HepG2 (cell line): ENCODE data around the gene RPH3AL. TPM values are rescaled to one million over a fixed set of nuclear protein-coding genes. Genes with fewer than 3 reads are reported as not detected.

Experiments used
- ARID2 ChIP-seq: sonication (generic); formaldehyde crosslinking; IDR thresholded peaks from 2 replicates; pipeline ENCODE4 v1.8.1; 2022; ENCODE audit warnings: mild to moderate bottlenecking, missing genetic modification reagents, borderline replicate concordance
- GATAD2A ChIP-seq: IDR thresholded peaks from 2 replicates; pipeline ENCODE4 v1.6.1; 2016
- NR2F2 ChIP-seq: IDR thresholded peaks from 2 replicates; pipeline ENCODE4 v1.6.1; 2012; ENCODE audit warnings: low read depth, inconsistent platforms, borderline replicate concordance
- PHF5A ChIP-seq: IDR thresholded peaks from one replicate; pipeline ENCODE4 v1.6.1; 2018; ENCODE audit warnings: low read depth, missing genetic modification reagents; ENCODE audit not compliant: unreplicated experiment
- SIX1 ChIP-seq: sonication (generic); formaldehyde crosslinking; IDR thresholded peaks from 2 replicates; pipeline ENCODE4 v1.4.0; 2020; ENCODE audit warnings: missing genetic modification reagents, borderline replicate concordance
- SKI ChIP-seq: fragments of 450-650 bp; IDR thresholded peaks from one replicate; pipeline ENCODE4 v1.6.1; 2018; ENCODE audit warnings: mild to moderate bottlenecking; ENCODE audit not compliant: partially characterized antibody
- SOX5 ChIP-seq: IDR thresholded peaks from 2 replicates; pipeline ENCODE4 v1.6.1; 2016; ENCODE audit warnings: borderline replicate concordance
- THYN1 ChIP-seq: sonication (generic); formaldehyde crosslinking; IDR thresholded peaks from 2 replicates; pipeline ENCODE4 v1.8.1; 2023; ENCODE audit warnings: low read depth, mild to moderate bottlenecking, moderate library complexity, missing genetic modification reagents, borderline replicate concordance
- YEATS2 ChIP-seq: sonication (generic); formaldehyde crosslinking; IDR thresholded peaks from 2 replicates; pipeline ENCODE4 v1.4.0; 2020; ENCODE audit warnings: missing genetic modification reagents, borderline replicate concordance
- ZNF296 ChIP-seq: sonication (generic); formaldehyde crosslinking; conservative IDR thresholded peaks from 2 replicates; pipeline ENCODE4 v1.5.0; 2020; ENCODE audit warnings: mild to moderate bottlenecking, missing genetic modification reagents
- ZNF431 ChIP-seq: sonication (generic); formaldehyde crosslinking; IDR thresholded peaks from 2 replicates; pipeline ENCODE4 v1.9.0; 2022; ENCODE audit warnings: missing genetic modification reagents, low read depth, mild to moderate bottlenecking, borderline replicate concordance
- ZNF850 ChIP-seq: sonication (generic); formaldehyde crosslinking; conservative IDR thresholded peaks from 2 replicates; pipeline ENCODE4 v1.9.0; 2021; ENCODE audit warnings: mild to moderate bottlenecking, missing genetic modification reagents
- polyA plus RNA-seq, 8 experiments: library from polyadenylated mRNA; depleted of rRNA in 3 of 8; stranded (reverse) in 7 of 8; unstranded in 1 of 8; fragments of >200 nt; fragmentation: Illumina TruSeq in 4 of 8; extraction: Trizol in 4 of 8; gene quantifications; 2 replicates each; pipeline versions ENCODE4 v1.2.1 to v1.2.3, GENCODE V29; 2011 to 2016; ENCODE audit warnings: low read depth in 4 of 8, missing spikeins in 1 of 8, mixed read lengths in 1 of 8; ENCODE audit not compliant: insufficient read depth in 1 of 8
- total RNA-seq, 5 experiments: library from RNA; depleted of rRNA; stranded (reverse); fragments of >200 nt; fragmentation: Illumina TruSeq; extraction: Trizol; gene quantifications; 2 replicates each; pipeline ENCODE4 v1.2.3, GENCODE V29; 2016; ENCODE audit warnings: low read depth in 1 of 5
- TF ChIP-seq, protein P1 (sequence below): sonication (generic); formaldehyde crosslinking; IDR thresholded peaks from 2 replicates; pipeline ENCODE4 v1.4.0; 2020; ENCODE audit warnings: missing genetic modification reagents
- TF ChIP-seq, protein P2 (sequence below): sonication (generic); formaldehyde crosslinking; IDR thresholded peaks from 2 replicates; pipeline ENCODE4 v1.4.0; 2020; ENCODE audit warnings: missing genetic modification reagents
- TF ChIP-seq, protein P3 (sequence below): sonication (generic); formaldehyde crosslinking; IDR thresholded peaks from 2 replicates; pipeline ENCODE4 v1.4.0; 2020; ENCODE audit warnings: missing genetic modification reagents, borderline replicate concordance
- TF ChIP-seq, protein P4 (sequence below): sonication (generic); formaldehyde crosslinking; IDR thresholded peaks from 2 replicates; pipeline ENCODE4 v1.5.1; 2020; ENCODE audit warnings: mild to moderate bottlenecking, missing genetic modification reagents, moderate library complexity

The RPH3AL gene
- total and polyA plus RNA-seq, 2 of the 13 experiments (the other 11 are each of a cell fraction or from before 2014, with no cell fraction given) = 7.8 to 16.4 TPM

DNA sequence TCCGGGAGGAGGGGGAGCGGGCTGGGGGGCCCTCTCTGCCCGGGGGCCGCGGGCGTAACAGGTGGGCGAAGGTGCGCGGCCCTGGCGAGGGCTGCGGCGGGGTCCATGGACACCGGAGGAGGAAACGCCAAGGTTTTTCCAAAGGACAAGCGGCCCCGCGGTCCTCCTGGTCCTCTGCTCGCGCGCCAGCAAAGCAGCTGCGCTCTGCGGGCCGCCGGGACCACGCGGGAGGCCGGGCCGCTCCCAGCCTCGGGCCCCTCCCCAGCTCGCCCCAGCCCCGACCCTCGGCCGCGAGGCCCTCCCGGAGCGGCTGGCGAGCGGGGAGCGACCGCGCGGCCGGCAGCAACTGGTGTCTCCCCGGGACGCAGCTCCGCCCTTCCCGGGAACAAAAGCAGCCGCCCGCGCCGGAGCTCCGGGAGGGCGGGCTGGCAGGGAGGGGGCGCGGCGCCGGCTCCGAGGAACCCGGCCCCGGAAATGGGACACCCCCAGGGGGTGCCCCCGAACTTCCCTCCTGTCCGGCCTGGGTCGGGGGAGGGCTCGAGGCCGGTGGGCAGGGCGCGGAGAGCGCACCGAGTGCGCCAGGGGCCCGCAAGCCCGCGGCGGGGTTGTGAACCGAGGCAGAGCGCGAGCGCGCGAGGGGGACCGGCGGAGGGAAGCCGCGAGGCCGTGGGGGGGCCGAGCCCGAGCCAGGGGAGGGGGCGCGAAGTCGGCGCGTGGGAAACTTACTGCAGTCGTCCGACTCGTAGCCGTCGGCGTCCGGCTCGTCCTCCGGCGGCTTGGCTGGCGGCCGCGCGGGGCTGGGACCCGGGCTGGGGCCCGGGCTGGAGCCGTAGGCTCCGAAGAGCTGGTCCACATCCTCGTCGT, 172.0 kb downstream of the RPH3AL start (continued):
- TF ChIP-seq, protein P1, sequence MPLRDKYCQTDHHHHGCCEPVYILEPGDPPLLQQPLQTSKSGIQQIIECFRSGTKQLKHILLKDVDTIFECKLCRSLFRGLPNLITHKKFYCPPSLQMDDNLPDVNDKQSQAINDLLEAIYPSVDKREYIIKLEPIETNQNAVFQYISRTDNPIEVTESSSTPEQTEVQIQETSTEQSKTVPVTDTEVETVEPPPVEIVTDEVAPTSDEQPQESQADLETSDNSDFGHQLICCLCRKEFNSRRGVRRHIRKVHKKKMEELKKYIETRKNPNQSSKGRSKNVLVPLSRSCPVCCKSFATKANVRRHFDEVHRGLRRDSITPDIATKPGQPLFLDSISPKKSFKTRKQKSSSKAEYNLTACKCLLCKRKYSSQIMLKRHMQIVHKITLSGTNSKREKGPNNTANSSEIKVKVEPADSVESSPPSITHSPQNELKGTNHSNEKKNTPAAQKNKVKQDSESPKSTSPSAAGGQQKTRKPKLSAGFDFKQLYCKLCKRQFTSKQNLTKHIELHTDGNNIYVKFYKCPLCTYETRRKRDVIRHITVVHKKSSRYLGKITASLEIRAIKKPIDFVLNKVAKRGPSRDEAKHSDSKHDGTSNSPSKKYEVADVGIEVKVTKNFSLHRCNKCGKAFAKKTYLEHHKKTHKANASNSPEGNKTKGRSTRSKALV (CRISPR knock-in tag) = peak; percentile 76; the same call in 1 of the 2 replicates
- TF ChIP-seq, protein P2, sequence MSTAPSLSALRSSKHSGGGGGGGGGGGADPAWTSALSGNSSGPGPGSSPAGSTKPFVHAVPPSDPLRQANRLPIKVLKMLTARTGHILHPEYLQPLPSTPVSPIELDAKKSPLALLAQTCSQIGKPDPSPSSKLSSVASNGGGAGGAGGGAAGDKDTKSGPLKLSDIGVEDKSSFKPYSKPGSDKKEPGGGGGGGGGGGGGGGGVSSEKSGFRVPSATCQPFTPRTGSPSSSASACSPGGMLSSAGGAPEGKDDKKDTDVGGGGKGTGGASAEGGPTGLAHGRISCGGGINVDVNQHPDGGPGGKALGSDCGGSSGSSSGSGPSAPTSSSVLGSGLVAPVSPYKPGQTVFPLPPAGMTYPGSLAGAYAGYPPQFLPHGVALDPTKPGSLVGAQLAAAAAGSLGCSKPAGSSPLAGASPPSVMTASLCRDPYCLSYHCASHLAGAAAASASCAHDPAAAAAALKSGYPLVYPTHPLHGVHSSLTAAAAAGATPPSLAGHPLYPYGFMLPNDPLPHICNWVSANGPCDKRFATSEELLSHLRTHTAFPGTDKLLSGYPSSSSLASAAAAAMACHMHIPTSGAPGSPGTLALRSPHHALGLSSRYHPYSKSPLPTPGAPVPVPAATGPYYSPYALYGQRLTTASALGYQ (CRISPR knock-in tag) = no peak
- no peak for TF ChIP-seq ZNF431 (CRISPR knock-in tag)
- TF ChIP-seq ZNF296 (CRISPR knock-in tag) = no peak
- TF ChIP-seq THYN1 (CRISPR knock-in tag) = no peak
- TF ChIP-seq, protein P3, sequence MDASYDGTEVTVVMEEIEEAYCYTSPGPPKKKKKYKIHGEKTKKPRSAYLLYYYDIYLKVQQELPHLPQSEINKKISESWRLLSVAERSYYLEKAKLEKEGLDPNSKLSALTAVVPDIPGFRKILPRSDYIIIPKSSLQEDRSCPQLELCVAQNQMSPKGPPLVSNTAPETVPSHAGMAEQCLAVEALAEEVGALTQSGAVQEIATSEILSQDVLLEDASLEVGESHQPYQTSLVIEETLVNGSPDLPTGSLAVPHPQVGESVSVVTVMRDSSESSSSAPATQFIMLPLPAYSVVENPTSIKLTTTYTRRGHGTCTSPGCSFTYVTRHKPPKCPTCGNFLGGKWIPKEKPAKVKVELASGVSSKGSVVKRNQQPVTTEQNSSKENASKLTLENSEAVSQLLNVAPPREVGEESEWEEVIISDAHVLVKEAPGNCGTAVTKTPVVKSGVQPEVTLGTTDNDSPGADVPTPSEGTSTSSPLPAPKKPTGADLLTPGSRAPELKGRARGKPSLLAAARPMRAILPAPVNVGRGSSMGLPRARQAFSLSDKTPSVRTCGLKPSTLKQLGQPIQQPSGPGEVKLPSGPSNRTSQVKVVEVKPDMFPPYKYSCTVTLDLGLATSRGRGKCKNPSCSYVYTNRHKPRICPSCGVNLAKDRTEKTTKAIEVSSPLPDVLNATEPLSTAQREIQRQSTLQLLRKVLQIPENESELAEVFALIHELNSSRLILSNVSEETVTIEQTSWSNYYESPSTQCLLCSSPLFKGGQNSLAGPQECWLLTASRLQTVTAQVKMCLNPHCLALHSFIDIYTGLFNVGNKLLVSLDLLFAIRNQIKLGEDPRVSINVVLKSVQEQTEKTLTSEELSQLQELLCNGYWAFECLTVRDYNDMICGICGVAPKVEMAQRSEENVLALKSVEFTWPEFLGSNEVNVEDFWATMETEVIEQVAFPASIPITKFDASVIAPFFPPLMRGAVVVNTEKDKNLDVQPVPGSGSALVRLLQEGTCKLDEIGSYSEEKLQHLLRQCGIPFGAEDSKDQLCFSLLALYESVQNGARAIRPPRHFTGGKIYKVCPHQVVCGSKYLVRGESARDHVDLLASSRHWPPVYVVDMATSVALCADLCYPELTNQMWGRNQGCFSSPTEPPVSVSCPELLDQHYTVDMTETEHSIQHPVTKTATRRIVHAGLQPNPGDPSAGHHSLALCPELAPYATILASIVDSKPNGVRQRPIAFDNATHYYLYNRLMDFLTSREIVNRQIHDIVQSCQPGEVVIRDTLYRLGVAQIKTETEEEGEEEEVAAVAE = no peak
- no peak for TF ChIP-seq PHF5A (CRISPR knock-in tag)
- TF ChIP-seq, protein P4, sequence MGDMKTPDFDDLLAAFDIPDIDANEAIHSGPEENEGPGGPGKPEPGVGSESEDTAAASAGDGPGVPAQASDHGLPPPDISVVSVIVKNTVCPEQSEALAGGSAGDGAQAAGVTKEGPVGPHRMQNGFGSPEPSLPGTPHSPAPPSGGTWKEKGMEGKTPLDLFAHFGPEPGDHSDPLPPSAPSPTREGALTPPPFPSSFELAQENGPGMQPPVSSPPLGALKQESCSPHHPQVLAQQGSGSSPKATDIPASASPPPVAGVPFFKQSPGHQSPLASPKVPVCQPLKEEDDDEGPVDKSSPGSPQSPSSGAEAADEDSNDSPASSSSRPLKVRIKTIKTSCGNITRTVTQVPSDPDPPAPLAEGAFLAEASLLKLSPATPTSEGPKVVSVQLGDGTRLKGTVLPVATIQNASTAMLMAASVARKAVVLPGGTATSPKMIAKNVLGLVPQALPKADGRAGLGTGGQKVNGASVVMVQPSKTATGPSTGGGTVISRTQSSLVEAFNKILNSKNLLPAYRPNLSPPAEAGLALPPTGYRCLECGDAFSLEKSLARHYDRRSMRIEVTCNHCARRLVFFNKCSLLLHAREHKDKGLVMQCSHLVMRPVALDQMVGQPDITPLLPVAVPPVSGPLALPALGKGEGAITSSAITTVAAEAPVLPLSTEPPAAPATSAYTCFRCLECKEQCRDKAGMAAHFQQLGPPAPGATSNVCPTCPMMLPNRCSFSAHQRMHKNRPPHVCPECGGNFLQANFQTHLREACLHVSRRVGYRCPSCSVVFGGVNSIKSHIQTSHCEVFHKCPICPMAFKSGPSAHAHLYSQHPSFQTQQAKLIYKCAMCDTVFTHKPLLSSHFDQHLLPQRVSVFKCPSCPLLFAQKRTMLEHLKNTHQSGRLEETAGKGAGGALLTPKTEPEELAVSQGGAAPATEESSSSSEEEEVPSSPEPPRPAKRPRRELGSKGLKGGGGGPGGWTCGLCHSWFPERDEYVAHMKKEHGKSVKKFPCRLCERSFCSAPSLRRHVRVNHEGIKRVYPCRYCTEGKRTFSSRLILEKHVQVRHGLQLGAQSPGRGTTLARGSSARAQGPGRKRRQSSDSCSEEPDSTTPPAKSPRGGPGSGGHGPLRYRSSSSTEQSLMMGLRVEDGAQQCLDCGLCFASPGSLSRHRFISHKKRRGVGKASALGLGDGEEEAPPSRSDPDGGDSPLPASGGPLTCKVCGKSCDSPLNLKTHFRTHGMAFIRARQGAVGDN (CRISPR knock-in tag) = peak; percentile 14; the same call in 1 of the 2 replicates
- no peak for TF ChIP-seq ARID2 (CRISPR knock-in tag)
- TF ChIP-seq SIX1 (CRISPR knock-in tag) = no peak
- no peak for TF ChIP-seq SOX5
- TF ChIP-seq GATAD2A (CRISPR knock-in tag) = no peak
- TF ChIP-seq YEATS2 (CRISPR knock-in tag) = no peak
- no peak for TF ChIP-seq NR2F2
- TF ChIP-seq SKI = no peak
- no peak for TF ChIP-seq ZNF850 (CRISPR knock-in tag)
